Measurements from ENCODE around the gene TBC1D20. TPM values are rescaled to one million over a fixed set of nuclear protein-coding genes. Genes with fewer than 3 reads are reported as not detected.

Gene TBC1D20
- total RNA-seq, 1 donor from 2014 or later, result 31.8 TPM

DNA sequence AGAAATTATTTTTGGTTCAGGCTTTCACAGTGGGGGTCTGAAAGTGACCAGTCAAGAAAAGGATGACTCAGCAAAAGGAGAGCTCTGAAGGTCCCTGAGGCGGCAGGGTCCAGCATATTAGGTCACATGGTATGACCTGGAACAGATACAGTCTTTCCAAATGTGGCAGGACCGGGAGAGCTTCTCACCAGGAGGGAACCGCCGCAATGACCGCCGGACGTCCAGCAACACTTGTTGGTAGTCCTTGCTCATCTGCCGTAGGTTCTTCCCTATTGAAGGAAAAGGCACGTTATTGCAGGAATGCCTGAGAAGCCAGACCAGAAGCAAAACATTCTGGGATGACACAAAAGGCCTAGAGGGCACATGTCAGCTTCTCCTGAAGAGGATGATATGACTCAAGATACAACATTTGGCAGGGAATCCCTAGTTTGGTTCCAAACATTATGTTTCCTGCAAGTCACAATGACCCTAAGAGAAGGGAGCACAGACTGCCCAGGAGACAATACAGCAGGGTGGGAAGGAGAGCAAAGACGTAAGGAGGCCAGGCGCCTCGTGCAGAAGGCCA, 17.4 kb downstream of the TBC1D20 start:
- Mint-ChIP-seq H3K4me1 (ENCODE audit: unreplicated experiment) (peaks cover 16% of the 10 kb centered on the region), H3K27ac (peak overlapping the region; percentile 29), H3K9me3 (no peaks in the 10 kb centered on the region), H3K4me3 (no peak overlapping the region), H3K36me3 (peaks cover 26% of the 10 kb centered on the region), H3K27me3 (no peaks in the 10 kb centered on the region)
- TF ChIP-seq, protein P1, sequence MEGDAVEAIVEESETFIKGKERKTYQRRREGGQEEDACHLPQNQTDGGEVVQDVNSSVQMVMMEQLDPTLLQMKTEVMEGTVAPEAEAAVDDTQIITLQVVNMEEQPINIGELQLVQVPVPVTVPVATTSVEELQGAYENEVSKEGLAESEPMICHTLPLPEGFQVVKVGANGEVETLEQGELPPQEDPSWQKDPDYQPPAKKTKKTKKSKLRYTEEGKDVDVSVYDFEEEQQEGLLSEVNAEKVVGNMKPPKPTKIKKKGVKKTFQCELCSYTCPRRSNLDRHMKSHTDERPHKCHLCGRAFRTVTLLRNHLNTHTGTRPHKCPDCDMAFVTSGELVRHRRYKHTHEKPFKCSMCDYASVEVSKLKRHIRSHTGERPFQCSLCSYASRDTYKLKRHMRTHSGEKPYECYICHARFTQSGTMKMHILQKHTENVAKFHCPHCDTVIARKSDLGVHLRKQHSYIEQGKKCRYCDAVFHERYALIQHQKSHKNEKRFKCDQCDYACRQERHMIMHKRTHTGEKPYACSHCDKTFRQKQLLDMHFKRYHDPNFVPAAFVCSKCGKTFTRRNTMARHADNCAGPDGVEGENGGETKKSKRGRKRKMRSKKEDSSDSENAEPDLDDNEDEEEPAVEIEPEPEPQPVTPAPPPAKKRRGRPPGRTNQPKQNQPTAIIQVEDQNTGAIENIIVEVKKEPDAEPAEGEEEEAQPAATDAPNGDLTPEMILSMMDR (conservative IDR thresholded peaks at IDR 0.05), result no peak
- no peak for DNase-seq (ENCODE audit: extremely low spot score, unreplicated experiment)

DNA sequence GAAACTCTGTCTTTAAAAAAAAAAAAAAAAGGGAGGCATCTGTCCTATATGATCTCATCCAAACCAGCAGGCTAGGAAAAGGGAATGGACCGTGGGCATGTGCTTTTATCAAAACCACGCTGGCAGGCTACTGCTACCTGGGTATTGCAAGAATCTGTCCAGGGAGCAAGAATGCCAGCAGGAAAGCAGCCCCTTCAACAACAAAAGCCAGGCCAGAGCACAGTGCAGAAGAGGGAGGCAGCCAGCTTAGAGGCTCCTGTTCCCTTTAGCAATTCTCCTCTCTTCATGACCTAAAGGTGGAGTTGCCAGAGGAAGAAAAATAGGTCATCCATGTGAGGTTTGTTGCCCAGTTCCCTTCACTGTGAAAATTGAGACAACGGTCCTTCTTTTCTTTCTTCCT, 18.2 kb downstream of the TBC1D20 start:
- TF ChIP-seq, protein P1 (conservative IDR thresholded peaks at IDR 0.05), result no peak
- no peak for DNase-seq (ENCODE audit: extremely low spot score, unreplicated experiment)
- peaks cover 27% of the 10 kb centered on the region for H3K36me3 Mint-ChIP-seq
- peaks cover 12% of the 10 kb centered on the region for H3K4me1 Mint-ChIP-seq (ENCODE audit: unreplicated experiment)
- H3K4me3 Mint-ChIP-seq, result no peak overlapping the region
- no peaks in the 10 kb centered on the region for H3K9me3 Mint-ChIP-seq
- no peaks in the 10 kb centered on the region for H3K27me3 Mint-ChIP-seq
- no peak overlapping the region for H3K27ac Mint-ChIP-seq

DNA sequence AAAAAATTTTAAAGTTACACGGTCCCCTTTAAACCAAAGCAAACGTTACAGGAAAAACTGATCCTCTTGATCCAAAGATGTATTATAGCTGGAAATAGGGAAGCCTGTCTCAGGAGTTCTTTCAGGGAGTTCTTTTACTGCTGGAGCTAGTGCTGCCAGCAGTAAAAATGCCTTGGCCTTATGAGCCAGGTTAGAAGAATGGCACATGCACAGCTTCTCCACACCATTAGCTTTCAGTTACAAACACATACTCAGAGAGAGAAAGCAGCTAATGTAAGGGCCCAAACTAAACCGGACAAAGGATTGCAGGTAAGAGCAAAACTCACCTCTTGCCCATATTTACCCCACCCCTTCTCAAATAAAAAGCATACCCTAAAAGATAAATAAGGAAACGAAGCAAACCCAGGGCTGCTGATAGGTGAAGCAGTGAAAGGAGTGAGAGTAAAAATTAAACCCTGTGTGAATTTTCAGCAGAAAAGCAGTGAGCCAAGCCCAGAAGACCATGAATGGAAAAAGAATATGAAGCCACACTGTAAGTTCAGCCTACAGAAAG, 19.0 kb downstream of the TBC1D20 start:
- Mint-ChIP-seq H3K9me3 (no peaks in the 10 kb centered on the region), H3K4me3 (no peak overlapping the region), H3K27ac (peak overlapping the region; percentile 20), H3K4me1 (ENCODE audit: unreplicated experiment) (peaks cover 12% of the 10 kb centered on the region), H3K36me3 (peaks cover 27% of the 10 kb centered on the region), H3K27me3 (no peaks in the 10 kb centered on the region)
- TF ChIP-seq, protein P1 (conservative IDR thresholded peaks at IDR 0.05), result no peak
- no peak for DNase-seq (ENCODE audit: extremely low spot score, unreplicated experiment)

GRCh38 chr20:440636-441035, 21.7 kb downstream of the TBC1D20 start:
- no peak overlapping the region for H3K27ac Mint-ChIP-seq
- H3K9me3 Mint-ChIP-seq, result no peaks in the 10 kb centered on the region
- peaks cover 7% of the 10 kb centered on the region for H3K4me1 Mint-ChIP-seq (ENCODE audit: unreplicated experiment)
- DNase-seq (ENCODE audit: extremely low spot score, unreplicated experiment), result no peak
- no peak overlapping the region for H3K4me3 Mint-ChIP-seq
- TF ChIP-seq, protein P1 (conservative IDR thresholded peaks at IDR 0.05), result no peak
- peaks cover 25% of the 10 kb centered on the region for H3K36me3 Mint-ChIP-seq
- no peaks in the 10 kb centered on the region for H3K27me3 Mint-ChIP-seq

- H3K4me1 Mint-ChIP-seq (ENCODE audit: unreplicated experiment), result peaks cover 6% of the 10 kb centered on the region
- H3K9me3 Mint-ChIP-seq, result no peaks in the 10 kb centered on the region
- no peak overlapping the region for H3K4me3 Mint-ChIP-seq
- H3K27ac Mint-ChIP-seq, result no peak overlapping the region
- no peak for DNase-seq (ENCODE audit: extremely low spot score, unreplicated experiment)
- TF ChIP-seq, protein P1 (conservative IDR thresholded peaks at IDR 0.05), result no peak
- no peaks in the 10 kb centered on the region for H3K27me3 Mint-ChIP-seq
- peaks cover 28% of the 10 kb centered on the region for H3K36me3 Mint-ChIP-seq
These were observed 22.2 kb downstream of the TBC1D20 start for GRCh38 chr20:440148-440547.
